Endothelial cell of umbilical vein (primary cell): Measurements from ENCODE around the gene CARD8. TPM values are rescaled to one million over a fixed set of nuclear protein-coding genes. Genes with fewer than 3 reads are reported as not detected.
A peak's percentile ranks its signal among the peaks of the same experiment; 100 is the strongest.
"Not testable (repeated sequence)": the region's sequence is repeated elsewhere in the genome, so short reads cannot be mapped to it uniquely, and the experiment has no call there.

Source experiments
- BruUV-seq: library from RNA; stranded (reverse); fragments of 400-500 nt; replicated peaks from 2 replicates; lab custom pipeline; 2021; lab: Mats Ljungman, UMichigan
- CTCF ChIA-PET: fragments of 300-600, 350-600 bp; sonication (Branson Sonifier 250); formaldehyde crosslinking; loops from one replicate; lab custom pipeline; 2021; ENCODE audit warnings: antibody characterized with exemption, inconsistent platforms; lab: Charles Lee
- POLR2A ChIA-PET: fragments of 300-600, 350-600 bp; sonication (Branson Sonifier 250); formaldehyde crosslinking; loops from one replicate; lab custom pipeline; 2021; ENCODE audit warnings: antibody characterized with exemption, inconsistent platforms; lab: Charles Lee
- DNase-seq: peaks from one replicate; pipeline ENCODE4 v3.0.0-alpha.2; 2011; ENCODE audit warnings: low read depth, low spot score
- FAIRE-seq: peaks from 2 replicates; lab custom pipeline; 2011; peaks lifted over from hg19 to GRCh38; lab: Jason Lieb, UNC
- H2AFZ ChIP-seq: 2 replicates; pipeline ENCODE4 v1.6.0; 2012; ENCODE audit warnings: low read depth, low read length, control low read depth, inconsistent platforms
- H3K27ac ChIP-seq: 2 replicates; pipeline ENCODE4 v1.5.1; 2011; ENCODE audit warnings: low read depth, mild to moderate bottlenecking, control low read depth, low read length, moderate library complexity; ENCODE audit not compliant: insufficient read depth
- H3K27me3 ChIP-seq, 2 experiments: 2 replicates each; pipeline versions ENCODE4 v1.6.0 to v1.6.1; 2011; ENCODE audit warnings: low read length in 2 of 2, mixed read lengths in 1 of 2; ENCODE audit not compliant: control insufficient read depth in 2 of 2, insufficient read depth in 2 of 2
- H3K36me3 ChIP-seq, 2 experiments: 2 replicates in 1 of 2; 3 replicates in 1 of 2; pipeline ENCODE4 v1.5.1; 2011; ENCODE audit warnings: low read length in 2 of 2, mild to moderate bottlenecking in 1 of 2, moderate library complexity in 1 of 2; ENCODE audit not compliant: control insufficient read depth in 2 of 2, insufficient read depth in 2 of 2; ENCODE audit errors: extremely low read depth in 1 of 2
- H3K4me1 ChIP-seq: 3 replicates; pipeline ENCODE4 v1.5.1; 2011; ENCODE audit warnings: mild to moderate bottlenecking, low read length; ENCODE audit not compliant: control insufficient read depth, insufficient read depth; ENCODE audit errors: extremely low read depth
- H3K4me2 ChIP-seq: 2 replicates; pipeline ENCODE4 v1.6.1; 2011; ENCODE audit warnings: low read length, control low read depth, mixed read lengths; ENCODE audit not compliant: insufficient read depth
- H3K4me3 ChIP-seq, 3 experiments: fragments of 200-600 bp in 1 of 3; sonication (generic), shearing (Covaris generic) in 1 of 3; replicated peaks in 1 of 3; 2 replicates each; pipeline ENCODE4 v1.5.1; 2011 to 2016; ENCODE audit warnings: control low read depth in 3 of 3, low read length in 3 of 3, mild to moderate bottlenecking in 2 of 3, inconsistent platforms in 1 of 3, low read depth in 1 of 3, moderate library complexity in 1 of 3; ENCODE audit not compliant: insufficient read depth in 1 of 3
- H3K79me2 ChIP-seq: 2 replicates; pipeline ENCODE4 v1.6.0; 2012; ENCODE audit warnings: low read length, inconsistent platforms; ENCODE audit not compliant: control insufficient read depth, insufficient read depth
- H3K9ac ChIP-seq: replicated peaks from 2 replicates; pipeline ENCODE3; 2011; ENCODE audit warnings: low read length, control low read depth; ENCODE audit not compliant: insufficient read depth; ENCODE audit errors: extremely low read depth
- H3K9me1 ChIP-seq: replicated peaks from 3 replicates; pipeline ENCODE4 v1.6.0; 2011; ENCODE audit warnings: mild to moderate bottlenecking, low read length; ENCODE audit not compliant: control insufficient read depth, insufficient read depth; ENCODE audit errors: extremely low read depth
- H3K9me3 ChIP-seq: replicated peaks from 2 replicates; pipeline ENCODE4 v1.5.1; 2012; ENCODE audit warnings: low read length, inconsistent platforms; ENCODE audit not compliant: control insufficient read depth, insufficient read depth
- H4K20me1 ChIP-seq: replicated peaks from 2 replicates; pipeline ENCODE3; 2011; ENCODE audit warnings: mild to moderate bottlenecking, low read length; ENCODE audit not compliant: control insufficient read depth, insufficient read depth; ENCODE audit errors: extremely low read depth
- CTCF ChIP-seq, 2 donors: IDR thresholded peaks; 1 replicate in 1 of 2; 2 replicates in 1 of 2; pipeline ENCODE4 v1.5.1; 2011; ENCODE audit warnings: low read length in 2 of 2, mild to moderate bottlenecking in 2 of 2, moderate library complexity in 2 of 2, control low read depth in 1 of 2, inconsistent platforms in 1 of 2, low read depth in 1 of 2; ENCODE audit not compliant: insufficient read depth in 1 of 2; ENCODE audit errors: extremely low read depth in 1 of 2
- FOS ChIP-seq: IDR thresholded peaks from 2 replicates; pipeline ENCODE4 v1.6.1; 2011; ENCODE audit warnings: mild to moderate bottlenecking, low read length, moderate library complexity, borderline replicate concordance; ENCODE audit not compliant: insufficient read depth
- JUN ChIP-seq: IDR thresholded peaks from 2 replicates; pipeline ENCODE4 v1.6.1; 2011; ENCODE audit warnings: borderline replicate concordance, low read depth; ENCODE audit not compliant: insufficient read length, insufficient read depth
- MYC ChIP-seq: IDR thresholded peaks from one replicate; pipeline ENCODE4 v1.6.1; 2011; ENCODE audit warnings: mild to moderate bottlenecking, low read depth, low read length
- POLR2AphosphoS5 ChIP-seq: IDR thresholded peaks from 2 replicates; pipeline ENCODE4 v1.6.1; 2012; ENCODE audit warnings: low read depth, mild to moderate bottlenecking, control low read depth, low read length, moderate library complexity; ENCODE audit not compliant: insufficient read depth
- dilution Hi-C: fragments of 300-500 bp; cut with MboI; formaldehyde crosslinking; loops from one replicate; pipeline ENCODE4 v1.15.0; 2019; ENCODE audit warnings: low sequenced_read_pairs; ENCODE audit not compliant: extremely low pct_ligation_motif_present
- intact Hi-C: fragments of 100-400 bp; cut with micrococcal nuclease; formaldehyde crosslinking; loops from one replicate; pipeline ENCODE4 v1.10.0; 2022
- polyA plus RNA-seq, 4 experiments: library from polyadenylated mRNA; depleted of rRNA in 3 of 4; stranded (reverse) in 3 of 4; unstranded in 1 of 4; fragments of >200 nt; gene quantifications; 2 replicates each; pipeline versions ENCODE4 v1.2.1 to v1.2.3, GENCODE V29; 2011 to 2012; ENCODE audit warnings: missing spikeins in 1 of 4
- total RNA-seq: library from RNA; stranded (reverse); gene quantifications from 2 replicates; pipeline ENCODE4 v1.2.3, GENCODE V29; 2021

The CARD8 gene
- total and polyA plus RNA-seq, 2 donors (not counting 3 experiments of a cell fraction or from before 2014, with no cell fraction given): 64.6 to 123 TPM

DNA sequence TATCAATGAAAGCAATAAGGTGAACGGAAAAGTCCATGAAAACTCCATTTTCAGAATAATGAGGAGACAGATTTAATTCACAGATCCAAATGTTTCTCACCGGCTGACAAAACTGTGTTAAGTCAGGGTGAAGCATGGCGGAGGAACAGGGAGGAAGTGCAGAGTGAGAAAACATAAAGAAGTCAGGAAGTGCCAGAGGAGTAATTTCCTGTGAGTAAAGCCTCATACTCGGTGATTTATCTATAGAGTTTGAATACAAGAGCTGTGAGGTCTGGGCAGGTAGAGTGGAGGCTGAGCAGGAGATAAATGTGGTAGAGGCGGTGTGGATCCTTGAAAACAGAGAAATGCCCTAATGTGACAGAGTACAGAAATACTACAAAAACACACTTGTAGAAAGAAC is 11.4 kb downstream of the CARD8 start:
- FAIRE-seq (peak; percentile 94), DNase-seq (peak; percentile 82)
- intact Hi-C loops: loop anchor here (1.0 kb wide), 1 partner anchor 15 kb away; no protein-coding TSS in a partner anchor
- H3K4me2 ChIP-seq: peak overlapping the region; percentile 76
- H3K79me2 ChIP-seq: peaks cover 74% of the 10 kb centered on the region
- H3K9me3 ChIP-seq: no peaks in the 10 kb centered on the region
- POLR2A ChIA-PET: no interaction called here
- CTCF ChIA-PET: interaction anchor here (1.0 to 1.9 kb wide), 8 partner anchors 11 to 281 kb away, joined by 3 to 21 read pairs (median 4); partner anchors contain the start of gene CARD8
- peaks cover 6 to 30% of the 10 kb centered on the region in 2 experiments for H3K36me3 ChIP-seq
- dilution Hi-C loops: no loop called here
- H3K4me1 ChIP-seq: peaks cover 50% of the 10 kb centered on the region
- no peaks in the 10 kb centered on the region for H3K27me3 ChIP-seq
- H3K4me3 ChIP-seq: peak overlapping the region in 1 of 3 experiments; percentile 52
- peak; percentile 58 for TF ChIP-seq FOS
- no peak for TF ChIP-seq MYC
- TF ChIP-seq POLR2AphosphoS5: peak; percentile 52
- no peak for TF ChIP-seq CTCF (IDR thresholded peaks at IDR 0.05; ENCODE audit: extremely low read depth in 1 of 2, insufficient read depth in 1 of 2, low read depth in 1 of 2, low read length in 2 of 2)
- TF ChIP-seq JUN: peak; percentile 68
- BruUV-seq: no TSS peak
- no peak overlapping the region for H2AFZ ChIP-seq
- no peaks in the 10 kb centered on the region for H4K20me1 ChIP-seq
- H3K9me1 ChIP-seq: no peaks in the 10 kb centered on the region
- H3K9ac ChIP-seq: peak overlapping the region; percentile 73
- H3K27ac ChIP-seq: peak overlapping the region; percentile 86

DNA sequence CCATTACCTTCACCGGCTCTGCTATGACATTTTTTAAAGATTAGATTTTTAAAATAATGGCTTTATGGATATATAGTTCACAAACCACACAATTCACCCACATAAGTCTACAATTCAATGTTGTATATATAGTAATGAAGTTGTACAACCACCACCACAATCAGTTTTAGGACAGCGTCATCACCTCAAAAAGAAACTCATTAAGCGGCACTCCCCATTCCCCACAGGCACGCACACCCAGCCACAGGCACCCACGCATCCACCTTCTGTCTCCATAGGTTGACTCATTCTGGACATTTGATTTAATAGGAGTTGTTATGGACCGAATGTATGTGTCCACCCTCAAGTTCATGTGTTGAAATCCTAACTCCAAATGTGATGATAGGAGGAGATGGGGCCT is 13.9 kb downstream of the CARD8 start:
- Histone ChIP-seq H3K79me2 (peaks cover 70% of the 10 kb centered on the region), H3K4me1 (peaks cover 34% of the 10 kb centered on the region), H3K36me3 (peaks cover 17 to 30% of the 10 kb centered on the region in 2 experiments)
- H3K9me1 ChIP-seq, H3K4me3 ChIP-seq, POLR2A ChIA-PET, H3K27me3 ChIP-seq, dilution Hi-C loops, intact Hi-C loops, H2AFZ ChIP-seq, H4K20me1 ChIP-seq, H3K9me3 ChIP-seq, H3K9ac ChIP-seq, BruUV-seq, FAIRE-seq, H3K4me2 ChIP-seq, H3K27ac ChIP-seq, DNase-seq: not testable (repeated sequence)
- CTCF ChIA-PET: interaction anchor here (2.3 kb wide), 1 partner anchor 19 kb away, joined by 10 read pairs; no protein-coding TSS in a partner anchor
